GM18520 (cell line): ENCODE results near the gene TSHZ2.
"Not testable (repeated sequence)": the region's sequence is repeated elsewhere in the genome, so short reads cannot be mapped to it uniquely, and the experiment has no call there.

Experiments used
- ATAC-seq: cut with Tn5 transposase; IDR thresholded peaks from one replicate; pipeline ENCODE4 v1.9.1; 2021; ENCODE audit not compliant: unreplicated experiment

The TSHZ2 gene

GRCh38 chr20:53427951-53428350 is 455.8 kb downstream of the TSHZ2 start:
- no peak for ATAC-seq

GRCh38 chr20:53428588-53428987 is 456.4 kb downstream of the TSHZ2 start:
- no peak for ATAC-seq

- no peak for ATAC-seq
Observed at GRCh38 chr20:53428996-53429395, 456.8 kb downstream of the TSHZ2 start.

- no peak for ATAC-seq
Observed at GRCh38 chr20:53434662-53435061, 462.5 kb downstream of the TSHZ2 start.

GRCh38 chr20:53436927-53437326 is 464.8 kb downstream of the TSHZ2 start:
- not testable (repeated sequence) for ATAC-seq

GRCh38 chr20:53438368-53438767 is 466.2 kb downstream of the TSHZ2 start:
- no peak for ATAC-seq

GRCh38 chr20:53439046-53439445 is 466.9 kb downstream of the TSHZ2 start:
- no peak for ATAC-seq

- ATAC-seq, result no peak
Observed at GRCh38 chr20:53439616-53440015, 467.5 kb downstream of the TSHZ2 start.

GRCh38 chr20:53444401-53445149 is 472.4 kb downstream of the TSHZ2 start:
- no peak for ATAC-seq

GRCh38 chr20:53445321-53445731 is 473.2 kb downstream of the TSHZ2 start:
- ATAC-seq, result no peak

GRCh38 chr20:53445932-53446331 is 473.8 kb downstream of the TSHZ2 start:
- no peak for ATAC-seq

GRCh38 chr20:53447316-53447715 is 475.2 kb downstream of the TSHZ2 start:
- ATAC-seq, result no peak

- no peak for ATAC-seq
Observed at GRCh38 chr20:53448426-53448825, 476.3 kb downstream of the TSHZ2 start.

- ATAC-seq, result no peak
Observed at GRCh38 chr20:53448875-53449274, 476.7 kb downstream of the TSHZ2 start.

- no peak for ATAC-seq
Observed at GRCh38 chr20:53453076-53453475, 480.9 kb downstream of the TSHZ2 start.

- ATAC-seq, result no peak
Observed at GRCh38 chr20:53454675-53455276, 482.6 kb downstream of the TSHZ2 start.

GRCh38 chr20:53463101-53463972 is 491.2 kb downstream of the TSHZ2 start:
- ATAC-seq, result no peak

- no peak for ATAC-seq
Observed at GRCh38 chr20:53466279-53466678, 494.1 kb downstream of the TSHZ2 start.

GRCh38 chr20:53468587-53468986 is 496.4 kb downstream of the TSHZ2 start:
- ATAC-seq, result no peak

GRCh38 chr20:53472859-53473258 is 500.7 kb downstream of the TSHZ2 start:
- not testable (repeated sequence) for ATAC-seq

- no peak for ATAC-seq
Observed at GRCh38 chr20:53480913-53481312, 508.8 kb downstream of the TSHZ2 start.
